ENCODE results near the gene NOS1.

GRCh38 chr12:117161460-117162166 lies 199.8 kb downstream of the NOS1 start:
- TF ChIP-seq CTCF (IDR thresholded peaks at IDR 0.05 in 8 of 11, conservative IDR thresholded peaks at IDR 0.05 in 3 of 11) (no peak), POLR2A (IDR thresholded peaks at IDR 0.05) (no peak), POLR2AphosphoS5 (IDR thresholded peaks at IDR 0.05) (no peak)
